ENCODE results near the gene GRB2.
"Not testable (repeated sequence)": the region's sequence is repeated elsewhere in the genome, so short reads cannot be mapped to it uniquely, and the experiment has no call there.

Gene GRB2

GRCh38 chr17:75307957-75308731 lies 97.3 kb downstream of the GRB2 start:
- Histone ChIP-seq H3K36me3 (ENCODE audit: control insufficient read depth, insufficient read depth, low read length) (no peaks in the 10 kb centered on the region; the same call in 1 of the 2 replicates), H3K4me3 (replicated peaks; ENCODE audit: low read depth, low read length) (no peak overlapping the region), H3K27me3 (replicated peaks; ENCODE audit: control insufficient read depth, insufficient read depth, low read length) (no peaks in the 10 kb centered on the region)
- no peak for DNase-seq (ENCODE audit: extremely low read depth, insufficient read length)
- TF ChIP-seq CTCF (IDR thresholded peaks at IDR 0.05; ENCODE audit: insufficient read depth, low read length, poor library complexity, severe bottlenecking): no peak

GRCh38 chr17:75301502-75302206 lies 103.8 kb downstream of the GRB2 start:
- no peak for TF ChIP-seq CTCF (IDR thresholded peaks at IDR 0.05; ENCODE audit: insufficient read depth, low read length, poor library complexity, severe bottlenecking)
- H3K4me3 ChIP-seq (replicated peaks; ENCODE audit: low read depth, low read length): no peak overlapping the region

GRCh38 chr17:75301049-75301448 lies 104.4 kb downstream of the GRB2 start:
- no peaks in the 10 kb centered on the region for H3K36me3 ChIP-seq (ENCODE audit: control insufficient read depth, insufficient read depth, low read length)

More at GRCh38 chr17:75301502-75302206, 103.8 kb downstream of the GRB2 start:
- DNase-seq (ENCODE audit: extremely low read depth, insufficient read length): no peak
- H3K27me3 ChIP-seq (replicated peaks; ENCODE audit: control insufficient read depth, insufficient read depth, low read length): no peaks in the 10 kb centered on the region
- H3K36me3 ChIP-seq (ENCODE audit: control insufficient read depth, insufficient read depth, low read length): no peaks in the 10 kb centered on the region; the same call in 1 of the 2 replicates

GRCh38 chr17:75300280-75300679 lies 105.2 kb downstream of the GRB2 start:
- Histone ChIP-seq H3K27me3 (replicated peaks; ENCODE audit: control insufficient read depth, insufficient read depth, low read length) (no peaks in the 10 kb centered on the region), H3K4me3 (replicated peaks; ENCODE audit: low read depth, low read length) (no peak overlapping the region), H3K36me3 (ENCODE audit: control insufficient read depth, insufficient read depth, low read length) (no peaks in the 10 kb centered on the region)
- TF ChIP-seq CTCF (IDR thresholded peaks at IDR 0.05; ENCODE audit: insufficient read depth, low read length, poor library complexity, severe bottlenecking): no peak
- no peak for DNase-seq (ENCODE audit: extremely low read depth, insufficient read length)

More at GRCh38 chr17:75301049-75301448, 104.4 kb downstream of the GRB2 start:
- no peaks in the 10 kb centered on the region for H3K27me3 ChIP-seq (replicated peaks; ENCODE audit: control insufficient read depth, insufficient read depth, low read length)
- no peak for TF ChIP-seq CTCF (IDR thresholded peaks at IDR 0.05; ENCODE audit: insufficient read depth, low read length, poor library complexity, severe bottlenecking)
- no peak for DNase-seq (ENCODE audit: extremely low read depth, insufficient read length)
- H3K4me3 ChIP-seq (replicated peaks; ENCODE audit: low read depth, low read length): no peak overlapping the region

- H3K36me3 ChIP-seq (ENCODE audit: control insufficient read depth, insufficient read depth, low read length): no peaks in the 10 kb centered on the region
- H3K4me3 ChIP-seq (replicated peaks; ENCODE audit: low read depth, low read length): peak overlapping the region; percentile 22
- no peak for TF ChIP-seq CTCF (IDR thresholded peaks at IDR 0.05; ENCODE audit: insufficient read depth, low read length, poor library complexity, severe bottlenecking)
- no peaks in the 10 kb centered on the region for H3K27me3 ChIP-seq (replicated peaks; ENCODE audit: control insufficient read depth, insufficient read depth, low read length)
- DNase-seq (ENCODE audit: extremely low read depth, insufficient read length): peak; percentile 81
Observed at GRCh38 chr17:75295201-75296158, 110.0 kb downstream of the GRB2 start.

GRCh38 chr17:75292810-75293448 lies 112.5 kb downstream of the GRB2 start:
- not testable (repeated sequence) for DNase-seq (ENCODE audit: extremely low read depth, insufficient read length); H3K36me3 ChIP-seq (ENCODE audit: control insufficient read depth, insufficient read depth, low read length); H3K4me3 ChIP-seq (replicated peaks; ENCODE audit: low read depth, low read length); H3K27me3 ChIP-seq (replicated peaks; ENCODE audit: control insufficient read depth, insufficient read depth, low read length)
